Measurements from ENCODE around the gene ANKMY1. TPM values are rescaled to one million over a fixed set of nuclear protein-coding genes. Genes with fewer than 3 reads are reported as not detected.
A peak's percentile ranks its signal among the peaks of the same experiment; 100 is the strongest.

ANKMY1 gene
- polyA plus RNA-seq, 1 donor from 2014 or later, result 18.4 TPM

- Mint-ChIP-seq H3K27ac (peak overlapping the region in 2 of 3 donors; percentile 46 to 47), H3K9me3 (peaks cover 0 to 3% (median 0%) of the 10 kb centered on the region in 3 donors), H3K36me3 (peaks cover 10% of the 10 kb centered on the region), H3K4me1 (peaks cover 16 to 23% (median 20%) of the 10 kb centered on the region in 3 donors), H3K4me3 (peak overlapping the region in 2 of 4 donors; percentile 38 to 81), H3K27me3 (no peaks in the 10 kb centered on the region)
Observed at GRCh38 chr2:240579071-240579762, 21.4 kb upstream of the ANKMY1 start.

DNA sequence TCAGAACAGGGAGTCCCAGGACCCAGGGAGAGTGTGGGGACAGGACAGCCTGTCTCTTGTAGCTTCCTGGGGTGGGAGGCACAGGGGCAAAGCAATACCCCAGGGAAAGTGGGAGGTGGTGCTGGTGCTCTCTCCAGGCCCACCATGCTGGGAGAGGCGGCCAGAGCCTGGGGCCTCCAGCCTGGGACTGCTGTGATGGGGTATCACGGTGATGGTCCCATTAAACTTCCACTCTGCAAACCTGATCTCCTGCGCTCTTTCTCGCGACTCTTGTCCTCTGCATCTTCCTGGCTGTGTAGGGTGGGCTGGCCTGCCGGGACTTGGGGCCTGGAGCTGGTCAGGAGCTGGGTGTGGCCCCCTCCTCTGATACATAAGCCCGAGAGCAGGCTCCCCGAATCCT is 20.7 kb upstream of the ANKMY1 start:
- Mint-ChIP-seq H3K4me1 (peaks cover 15 to 20% (median 20%) of the 10 kb centered on the region in 3 donors), H3K36me3 (peaks cover 10% of the 10 kb centered on the region), H3K27ac (peak overlapping the region in 1 of 3 donors; percentile 47), H3K9me3 (peaks cover 0 to 3% (median 0%) of the 10 kb centered on the region in 3 donors), H3K27me3 (no peaks in the 10 kb centered on the region), H3K4me3 (no peak overlapping the region)

DNA sequence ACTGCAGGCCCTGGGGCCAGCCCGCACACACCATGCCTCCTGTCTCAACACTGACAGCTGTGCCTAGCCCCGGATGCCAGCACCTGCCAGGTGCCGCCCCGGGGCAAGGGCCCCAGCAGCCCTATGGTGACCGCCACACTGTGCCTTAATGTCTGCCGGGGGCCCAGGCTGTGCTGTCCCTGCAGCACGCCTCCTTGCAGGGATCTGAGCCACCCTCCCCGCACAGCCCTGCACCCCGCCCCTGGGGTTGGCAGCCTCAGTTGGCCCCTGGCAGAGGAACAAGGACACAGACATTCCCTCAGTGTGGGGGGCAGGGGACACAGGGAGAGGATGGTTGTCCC is 20.3 kb upstream of the ANKMY1 start:
- peaks cover 10% of the 10 kb centered on the region for H3K36me3 Mint-ChIP-seq
- H3K4me3 Mint-ChIP-seq, result no peak overlapping the region
- H3K27me3 Mint-ChIP-seq, result no peaks in the 10 kb centered on the region
- no peak overlapping the region for H3K27ac Mint-ChIP-seq
- peaks cover 12 to 20% (median 18%) of the 10 kb centered on the region in 3 donors for H3K4me1 Mint-ChIP-seq
- H3K9me3 Mint-ChIP-seq, result peaks cover 0 to 3% (median 0%) of the 10 kb centered on the region in 3 donors

- Mint-ChIP-seq H3K27me3 (no peaks in the 10 kb centered on the region), H3K4me3 (no peak overlapping the region), H3K4me1 (peaks cover 12 to 18% (median 18%) of the 10 kb centered on the region in 3 donors), H3K9me3 (peaks cover 0 to 3% (median 0%) of the 10 kb centered on the region in 3 donors), H3K27ac (no peak overlapping the region), H3K36me3 (peaks cover 9% of the 10 kb centered on the region)
Observed at GRCh38 chr2:240577281-240578109, 19.7 kb upstream of the ANKMY1 start.

DNA sequence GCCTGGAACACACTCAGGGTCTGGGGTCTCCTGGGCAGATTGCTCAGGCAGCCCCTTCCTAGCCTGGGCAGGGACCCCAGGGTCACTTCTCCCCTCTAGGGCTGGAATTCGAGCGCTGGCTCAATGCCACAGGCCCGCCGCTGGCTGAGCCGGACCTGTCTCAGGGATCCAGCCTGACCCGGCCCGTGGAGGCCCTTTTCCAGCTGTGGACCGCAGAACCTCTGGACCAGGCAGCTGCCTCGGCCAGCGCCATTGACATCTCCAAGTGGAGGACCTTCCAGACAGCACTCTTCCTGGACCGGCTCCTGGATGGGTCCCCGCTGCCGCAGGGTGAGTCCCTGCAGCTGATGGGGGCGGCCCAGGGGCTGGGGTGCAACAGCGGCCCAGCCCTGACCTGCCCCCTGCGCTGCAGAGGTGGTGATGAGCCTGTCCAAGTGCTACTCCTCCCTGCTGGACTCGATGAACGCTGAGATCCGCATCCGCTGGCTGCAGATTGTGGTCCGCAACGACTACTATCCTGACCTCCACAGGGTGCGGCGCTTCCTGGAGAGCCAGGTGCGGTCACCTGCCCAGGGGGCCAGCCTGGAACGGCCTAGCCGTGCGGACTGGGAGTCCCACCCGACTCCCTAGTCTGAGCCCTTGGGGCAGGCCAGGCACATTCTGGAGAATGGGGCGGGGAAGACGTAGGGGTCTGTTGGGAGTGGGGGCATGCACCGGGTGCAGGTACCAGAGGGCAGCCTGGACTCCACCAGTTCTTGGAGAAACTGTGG is 18.8 kb upstream of the ANKMY1 start:
- Mint-ChIP-seq H3K9me3 (peaks cover 0 to 3% (median 0%) of the 10 kb centered on the region in 3 donors), H3K4me3 (peak overlapping the region in 1 of 4 donors; percentile 17), H3K27me3 (no peaks in the 10 kb centered on the region), H3K27ac (peak overlapping the region in 1 of 3 donors; percentile 81), H3K4me1 (peaks cover 10 to 14% (median 13%) of the 10 kb centered on the region in 3 donors), H3K36me3 (peaks cover 4% of the 10 kb centered on the region)

DNA sequence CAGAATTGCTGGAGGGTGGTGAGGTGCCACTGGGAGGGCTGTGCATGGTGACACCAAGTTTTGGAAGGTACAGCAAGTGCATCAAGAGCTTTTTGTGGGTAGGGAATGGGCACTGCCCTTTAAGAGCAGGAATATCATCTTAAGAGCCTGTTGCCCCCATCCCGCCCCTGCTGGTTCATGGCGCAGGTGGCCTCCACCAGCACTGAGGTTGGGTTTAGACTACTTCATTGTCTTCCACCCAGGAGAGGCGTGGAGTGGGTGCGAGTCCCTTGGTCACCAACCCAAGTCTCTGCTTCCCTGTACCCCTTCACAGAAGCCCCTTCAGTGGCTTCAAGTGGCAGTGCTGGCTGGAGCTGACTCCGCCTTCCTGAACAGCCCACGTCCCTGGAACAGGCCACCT is 18.2 kb upstream of the ANKMY1 start:
- H3K9me3 Mint-ChIP-seq, result peaks cover 0 to 3% (median 0%) of the 10 kb centered on the region in 3 donors
- peak overlapping the region in 1 of 4 donors; percentile 17 for H3K4me3 Mint-ChIP-seq
- peaks cover 3% of the 10 kb centered on the region for H3K36me3 Mint-ChIP-seq
- H3K27me3 Mint-ChIP-seq, result no peaks in the 10 kb centered on the region
- H3K27ac Mint-ChIP-seq, result peak overlapping the region in 1 of 3 donors; percentile 18
- peaks cover 12 to 17% (median 13%) of the 10 kb centered on the region in 3 donors for H3K4me1 Mint-ChIP-seq

GRCh38 chr2:240575101-240575965 is 17.5 kb upstream of the ANKMY1 start:
- Mint-ChIP-seq H3K4me1 (peaks cover 10 to 20% (median 11%) of the 10 kb centered on the region in 3 donors), H3K27ac (peak overlapping the region in 2 of 3 donors; percentile 18 to 77), H3K27me3 (no peaks in the 10 kb centered on the region), H3K36me3 (no peaks in the 10 kb centered on the region), H3K9me3 (no peaks in the 10 kb centered on the region), H3K4me3 (no peak overlapping the region)

DNA sequence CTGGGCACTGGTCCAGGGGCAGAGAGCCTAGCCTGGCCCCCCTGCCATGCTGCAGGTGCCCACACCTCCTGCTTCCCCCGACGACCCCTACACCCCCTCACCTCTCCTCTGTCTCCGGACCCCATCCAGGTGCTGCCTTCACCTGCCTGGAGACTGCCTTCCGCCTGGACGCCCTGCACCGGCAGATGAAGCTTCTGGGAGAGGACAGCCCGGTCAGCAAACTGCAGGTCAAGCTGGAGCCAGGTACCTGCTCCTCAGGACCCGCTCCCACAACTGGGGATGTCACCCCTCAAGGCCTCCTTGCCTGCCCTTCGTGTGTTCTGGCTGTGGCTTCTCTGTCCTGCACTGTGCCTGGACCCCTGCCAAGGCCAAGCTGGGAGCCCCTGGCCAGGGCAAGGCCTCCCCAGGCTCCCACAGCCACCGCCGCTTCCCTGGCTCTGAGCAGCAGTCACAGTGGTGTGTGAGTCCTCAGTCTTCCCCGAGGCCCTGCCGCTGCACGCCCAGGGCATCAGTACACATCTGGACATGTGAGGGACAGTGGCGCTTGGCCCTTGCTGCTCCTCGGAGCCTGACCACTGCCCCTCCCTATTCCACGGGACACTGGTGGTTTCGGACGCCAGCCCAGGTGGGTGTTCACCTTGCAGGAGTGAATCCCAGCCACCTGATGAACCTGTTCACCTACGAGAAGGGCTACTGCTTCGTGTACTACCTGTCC is 16.8 kb upstream of the ANKMY1 start:
- H3K36me3 Mint-ChIP-seq, result no peaks in the 10 kb centered on the region
- H3K27ac Mint-ChIP-seq, result peak overlapping the region in 1 of 3 donors; percentile 77
- peaks cover 2 to 18% (median 4%) of the 10 kb centered on the region in 3 donors for H3K4me1 Mint-ChIP-seq
- H3K4me3 Mint-ChIP-seq, result no peak overlapping the region
- H3K9me3 Mint-ChIP-seq, result no peaks in the 10 kb centered on the region
- no peaks in the 10 kb centered on the region for H3K27me3 Mint-ChIP-seq

GRCh38 chr2:240573516-240574385 is 16.0 kb upstream of the ANKMY1 start:
- no peaks in the 10 kb centered on the region for H3K9me3 Mint-ChIP-seq
- H3K27ac Mint-ChIP-seq, result no peak overlapping the region
- H3K4me3 Mint-ChIP-seq, result no peak overlapping the region
- no peaks in the 10 kb centered on the region for H3K36me3 Mint-ChIP-seq
- peaks cover 0 to 15% (median 2%) of the 10 kb centered on the region in 3 donors for H3K4me1 Mint-ChIP-seq
- H3K27me3 Mint-ChIP-seq, result no peaks in the 10 kb centered on the region

GRCh38 chr2:240573071-240573515 is 15.3 kb upstream of the ANKMY1 start:
- Mint-ChIP-seq H3K4me1 (peaks cover 0 to 15% (median 2%) of the 10 kb centered on the region in 3 donors), H3K4me3 (no peak overlapping the region), H3K27ac (no peak overlapping the region), H3K36me3 (no peaks in the 10 kb centered on the region), H3K9me3 (no peaks in the 10 kb centered on the region), H3K27me3 (no peaks in the 10 kb centered on the region)

DNA sequence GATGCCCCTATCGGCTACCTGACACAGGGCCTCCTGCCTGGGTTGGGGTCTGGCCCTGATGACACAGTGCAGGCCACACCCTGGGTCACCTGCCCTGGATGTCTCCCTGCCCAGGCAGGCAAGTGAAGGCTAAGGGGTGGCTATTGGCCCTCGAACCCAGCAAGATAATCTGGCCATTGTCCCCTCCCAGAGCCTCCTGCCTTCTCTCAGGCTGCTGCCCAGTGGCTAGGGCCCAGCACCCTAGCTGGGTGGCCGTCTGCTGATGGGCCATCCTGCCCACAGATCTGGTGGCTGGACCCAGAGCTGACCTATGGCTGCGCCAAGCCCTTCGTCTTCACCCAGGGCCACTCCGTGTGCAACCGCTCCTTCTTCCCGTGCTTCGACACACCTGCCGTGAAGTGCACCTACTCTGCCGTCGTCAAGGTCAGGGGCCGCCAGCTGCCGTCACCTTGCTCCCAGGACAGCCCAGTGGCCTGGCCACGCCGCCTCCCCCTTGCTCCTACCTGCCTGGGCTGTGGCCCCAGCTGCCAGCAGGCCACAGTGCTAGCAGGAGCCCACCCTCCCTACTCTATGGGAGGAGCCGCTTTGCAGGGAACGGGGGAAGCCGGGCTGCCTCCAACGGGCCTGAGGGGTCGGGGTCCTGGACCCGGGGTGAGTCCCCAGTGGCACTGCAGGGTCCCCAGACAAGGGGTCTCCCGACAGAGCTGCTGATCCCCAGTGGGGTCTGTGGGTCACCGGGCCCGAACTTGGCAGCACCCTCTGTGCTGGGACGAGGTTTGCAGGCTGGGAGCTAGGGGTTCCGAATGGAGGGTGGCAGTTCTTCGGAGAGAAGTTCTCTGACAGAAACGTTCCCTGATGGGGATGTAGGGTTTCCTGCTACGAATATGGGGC is 14.6 kb upstream of the ANKMY1 start:
- Mint-ChIP-seq H3K27me3 (no peaks in the 10 kb centered on the region), H3K9me3 (no peaks in the 10 kb centered on the region), H3K4me3 (peak overlapping the region in 1 of 4 donors; percentile 57), H3K27ac (no peak overlapping the region), H3K36me3 (no peaks in the 10 kb centered on the region), H3K4me1 (peaks cover 5 to 17% (median 6%) of the 10 kb centered on the region in 3 donors)
